Fibroblast of gingiva (primary cell): ENCODE results near the gene CD320.
"Not testable (repeated sequence)": the region's sequence is repeated elsewhere in the genome, so short reads cannot be mapped to it uniquely, and the experiment has no call there.

Experiments used
- DNase-seq: peaks from one replicate; pipeline ENCODE4 v3.0.0-alpha.2; 2011; ENCODE audit warnings: low read depth

Gene CD320

GRCh38 chr19:8333767-8334457 lies 25.8 kb upstream of the CD320 start:
- no peak for DNase-seq

DNA sequence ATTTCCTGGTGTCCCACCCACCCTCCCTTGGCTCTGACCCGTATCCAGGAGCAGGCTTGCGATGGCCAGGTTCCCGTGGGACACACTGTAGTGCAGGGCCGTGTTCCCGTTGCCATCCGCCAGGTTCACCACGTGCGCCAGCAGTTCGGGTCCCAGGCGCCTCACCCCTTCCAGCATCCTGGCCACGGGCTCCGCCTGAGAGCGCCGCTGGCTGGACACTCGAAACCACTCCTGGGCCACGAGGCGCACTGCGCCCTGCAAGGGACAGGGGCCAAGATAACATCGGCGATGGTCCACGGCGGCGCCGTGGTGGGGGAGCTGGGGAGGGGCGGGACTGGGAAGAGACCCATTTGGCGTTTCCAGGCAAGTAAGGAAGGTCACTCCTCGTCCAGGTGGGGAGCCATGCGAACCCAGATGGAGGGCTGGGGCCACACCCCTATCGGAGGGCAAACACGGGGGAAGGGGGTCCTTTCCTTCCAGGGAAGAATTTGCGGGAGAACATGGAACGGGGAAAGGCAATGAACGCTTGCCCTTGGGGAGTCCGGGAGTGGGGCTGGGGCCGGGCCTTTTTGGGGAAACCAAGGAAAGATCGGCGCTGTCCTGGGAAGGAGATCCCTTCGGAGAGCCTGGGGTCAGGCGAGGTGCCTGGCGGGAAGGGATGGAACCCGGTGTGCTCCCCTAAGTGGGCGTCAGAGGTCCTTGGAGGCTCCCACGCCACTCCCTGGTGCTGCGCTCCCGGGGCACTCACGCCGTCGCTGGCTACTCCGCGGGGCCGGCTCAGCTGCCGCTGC lies 25.0 kb upstream of the CD320 start:
- DNase-seq = no peak

DNA sequence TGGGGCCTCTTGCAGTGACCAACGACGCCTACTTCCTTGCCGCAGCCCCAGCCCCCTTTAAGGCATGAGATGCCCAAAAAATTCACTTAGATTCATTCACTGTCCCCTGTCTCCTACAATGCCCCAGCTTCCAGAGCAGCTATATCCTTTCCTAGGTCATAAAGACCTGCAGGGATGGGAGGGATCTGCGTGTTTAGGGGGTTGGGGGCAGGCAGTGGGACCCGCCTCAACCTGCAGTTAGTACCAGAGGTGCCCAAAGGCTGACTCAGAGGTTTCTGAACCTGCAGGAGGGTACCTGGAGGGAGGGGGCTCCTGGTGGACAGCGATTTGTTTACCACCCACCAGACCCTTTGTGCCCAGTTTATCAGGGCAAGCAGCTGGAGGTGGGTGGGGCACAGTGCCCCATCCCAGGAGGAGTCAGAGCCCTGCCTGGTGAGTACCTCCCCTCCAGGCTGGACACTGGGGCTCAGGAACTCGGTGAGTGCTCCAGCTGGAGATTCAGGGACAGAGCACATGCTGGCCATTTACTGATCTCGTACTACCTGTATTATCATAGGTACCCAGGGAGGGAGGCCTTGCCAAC lies 23.2 kb upstream of the CD320 start:
- no peak for DNase-seq

DNA sequence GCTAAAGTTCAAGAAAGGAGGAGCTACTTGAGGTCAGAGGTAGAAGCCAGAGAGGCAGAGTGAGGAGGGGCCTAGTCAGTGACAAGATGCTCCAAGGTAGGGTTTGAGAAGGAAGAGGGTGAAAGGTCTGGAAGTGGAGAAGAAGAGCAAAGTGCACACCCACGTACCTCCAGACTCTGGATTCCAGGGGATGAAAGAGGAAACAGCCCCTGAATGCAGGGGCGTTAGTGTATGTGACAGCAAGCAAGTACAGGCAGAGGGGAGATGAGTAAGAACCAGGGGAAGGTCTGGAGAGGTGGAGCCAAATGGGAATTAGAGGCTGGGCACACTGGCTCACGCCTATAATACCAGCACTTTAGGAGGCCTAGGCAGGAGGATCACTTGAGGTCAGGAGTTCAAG lies 21.8 kb upstream of the CD320 start:
- DNase-seq = no peak

- no peak for DNase-seq
Measured at GRCh38 chr19:8325454-8325853, 17.3 kb upstream of the CD320 start.

GRCh38 chr19:8324186-8325050 lies 16.3 kb upstream of the CD320 start:
- no peak for DNase-seq

GRCh38 chr19:8323781-8324185 lies 15.6 kb upstream of the CD320 start:
- DNase-seq = no peak

DNA sequence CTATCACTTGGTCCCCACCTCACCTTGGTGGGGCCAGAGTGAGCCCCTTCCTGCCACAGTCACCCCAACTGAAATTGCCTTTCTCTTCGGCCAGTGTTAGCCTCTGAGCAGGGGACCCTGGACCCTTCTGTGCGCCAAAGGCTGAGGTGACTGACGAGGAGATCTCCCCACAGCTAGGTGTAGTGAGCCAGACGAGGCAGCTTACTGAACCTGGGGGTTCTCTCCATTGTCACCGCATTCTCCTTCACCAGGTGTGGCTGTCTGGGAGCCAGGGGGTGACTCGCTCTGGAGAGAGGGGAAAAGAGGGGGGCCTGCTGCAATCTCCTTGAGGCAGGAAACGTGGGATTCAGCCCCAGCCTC lies 14.5 kb upstream of the CD320 start:
- DNase-seq = no peak

- no peak for DNase-seq
Measured at GRCh38 chr19:8321986-8322637, 14.0 kb upstream of the CD320 start.

DNA sequence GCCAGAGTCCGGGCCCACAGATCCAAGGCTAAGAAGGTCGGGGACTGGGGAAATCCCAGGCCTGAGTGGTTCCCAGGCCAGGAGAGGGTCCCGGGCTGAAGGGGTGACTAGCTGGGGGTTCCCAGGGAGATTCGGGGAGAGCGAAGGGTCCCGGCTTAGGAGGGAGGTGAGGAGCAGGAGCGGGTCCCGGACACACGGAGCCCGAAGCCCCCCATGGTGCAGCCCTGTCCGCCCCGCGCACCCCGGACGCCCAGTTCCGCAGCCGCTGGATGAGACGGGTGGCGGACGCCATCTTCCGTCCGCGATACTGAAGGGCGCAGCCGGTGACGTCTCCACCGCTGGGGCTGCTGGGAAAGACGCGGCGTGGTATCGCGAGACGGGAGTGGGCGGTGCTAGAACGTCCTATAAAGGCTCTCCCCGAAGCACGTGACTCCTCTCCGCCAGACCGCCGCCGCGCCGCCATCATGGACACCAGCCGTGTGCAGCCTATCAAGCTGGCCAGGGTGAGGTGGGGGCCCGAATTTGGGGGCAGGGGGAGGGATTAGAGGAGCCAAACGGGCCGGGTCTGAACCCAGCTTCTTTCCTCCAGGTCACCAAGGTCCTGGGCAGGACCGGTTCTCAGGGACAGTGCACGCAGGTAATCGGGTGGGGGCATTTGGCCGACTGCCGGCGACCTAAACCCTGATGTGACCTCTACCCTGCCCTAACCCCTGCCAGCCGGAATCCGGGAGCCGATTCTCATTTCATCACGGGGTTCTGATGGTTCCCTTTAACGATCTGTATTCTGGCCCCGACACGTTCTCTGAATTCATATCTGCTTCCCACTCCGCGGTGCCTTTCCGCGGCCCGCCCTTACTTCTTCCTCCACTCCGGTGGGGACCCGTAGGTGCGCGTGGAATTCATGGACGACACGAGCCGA lies 13.2 kb upstream of the CD320 start, which contains the start of the genes NDUFA7 and RPS28:
NDUFA7 (minus strand) TSS at position 309 of the 919 bp plus-strand sequence; CDS start at position 292, 17 bp downstream.
RPS28 (plus strand) TSS at position 430 of the 919 bp plus-strand sequence; CDS start at position 465, 35 bp downstream.
- peak; percentile 95 for DNase-seq

- DNase-seq = no peak
Measured at GRCh38 chr19:8320564-8321066, 12.5 kb upstream of the CD320 start.

GRCh38 chr19:8319807-8320520 lies 11.8 kb upstream of the CD320 start:
- no peak for DNase-seq

GRCh38 chr19:8318835-8319234 lies 10.7 kb upstream of the CD320 start:
- not testable (repeated sequence) for DNase-seq

DNA sequence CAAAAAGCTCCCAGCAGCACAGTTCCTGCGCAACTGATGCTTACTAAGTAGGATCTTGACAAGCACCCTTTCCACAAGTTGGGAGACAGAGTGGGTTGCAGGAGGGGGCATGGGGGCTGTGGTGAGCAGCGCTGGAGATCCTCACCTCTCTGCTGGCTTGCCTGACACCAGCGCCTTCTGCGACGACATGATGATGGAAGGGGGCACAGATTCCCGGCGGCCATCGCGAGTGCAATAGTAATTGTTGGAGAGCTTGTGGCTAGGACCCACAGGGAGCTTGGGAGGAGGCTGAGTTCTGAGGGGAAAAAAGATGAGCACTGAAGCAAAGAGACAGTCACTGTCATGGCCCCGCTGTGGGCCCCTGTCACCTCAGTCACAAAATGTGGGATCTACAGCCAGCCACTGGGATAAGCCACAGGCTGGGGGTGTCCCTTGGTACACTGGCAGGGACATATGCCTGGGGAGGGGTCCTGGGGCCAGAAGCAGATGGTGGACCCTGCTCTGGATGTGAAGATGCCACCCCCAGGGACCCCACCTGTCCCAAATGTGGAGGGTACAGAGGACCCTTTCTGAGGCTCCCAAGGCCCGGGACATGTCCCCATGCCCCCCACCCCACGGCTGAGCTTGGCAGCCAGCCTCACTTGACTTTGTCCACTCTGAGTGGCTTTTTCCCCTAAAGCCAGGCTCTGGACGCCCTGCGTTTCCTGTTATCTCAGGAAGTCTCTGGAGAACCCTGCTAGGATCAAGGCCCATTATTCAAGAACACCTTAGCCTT lies 8.4 kb upstream of the CD320 start:
- no peak for DNase-seq

- DNase-seq = not testable (repeated sequence)
Measured at GRCh38 chr19:8314981-8315640, 7.0 kb upstream of the CD320 start.

- no peak for DNase-seq
Measured at GRCh38 chr19:8311461-8312260, 3.5 kb upstream of the CD320 start.

- DNase-seq = no peak
Measured at GRCh38 chr19:8310342-8311055, 2.3 kb upstream of the CD320 start.
